Osteocyte (in vitro differentiated cells): Measurements from ENCODE around the gene TTR. TPM values are rescaled to one million over a fixed set of nuclear protein-coding genes. Genes with fewer than 3 reads are reported as not detected.

Experiments
- DNase-seq: peaks from one replicate; pipeline ENCODE4 v3.0.0; 2021; ENCODE audit warnings: mixed read lengths; ENCODE audit not compliant: unreplicated experiment; ENCODE audit errors: extremely low spot score
- H3K27ac Mint-ChIP-seq: one replicate; pipeline ENCODE4 v1.8.0; 2021; ENCODE audit warnings: mild to moderate bottlenecking, mixed read lengths; ENCODE audit not compliant: unreplicated experiment
- H3K27me3 Mint-ChIP-seq: one replicate; pipeline ENCODE4 v1.8.0; 2021; ENCODE audit warnings: mixed read lengths; ENCODE audit not compliant: unreplicated experiment
- H3K36me3 Mint-ChIP-seq: one replicate; pipeline ENCODE4 v1.8.0; 2021; ENCODE audit warnings: mixed read lengths; ENCODE audit not compliant: unreplicated experiment
- H3K4me1 Mint-ChIP-seq: one replicate; pipeline ENCODE4 v1.8.0; 2021; ENCODE audit warnings: mixed read lengths; ENCODE audit not compliant: unreplicated experiment
- H3K4me3 Mint-ChIP-seq: one replicate; pipeline ENCODE4 v1.8.0; 2021; ENCODE audit warnings: mild to moderate bottlenecking, moderate library complexity, mixed read lengths; ENCODE audit not compliant: unreplicated experiment
- H3K9me3 Mint-ChIP-seq: one replicate; pipeline ENCODE4 v1.8.0; 2021; ENCODE audit warnings: mixed read lengths; ENCODE audit not compliant: unreplicated experiment
- total RNA-seq: library from RNA; stranded (reverse); gene quantifications from 2 replicates; pipeline ENCODE4 v1.2.1, GENCODE V29; 2021
- TF ChIP-seq, protein P1 (sequence below): fragments of 200-600 bp; sonication (generic); IDR thresholded peaks from 2 replicates; pipeline ENCODE4 v1.5.0; 2021; ENCODE audit warnings: antibody characterized with exemption, mild to moderate bottlenecking, moderate library complexity

TTR gene
- total RNA-seq, 1 donor from 2014 or later = 14.8 TPM

DNA sequence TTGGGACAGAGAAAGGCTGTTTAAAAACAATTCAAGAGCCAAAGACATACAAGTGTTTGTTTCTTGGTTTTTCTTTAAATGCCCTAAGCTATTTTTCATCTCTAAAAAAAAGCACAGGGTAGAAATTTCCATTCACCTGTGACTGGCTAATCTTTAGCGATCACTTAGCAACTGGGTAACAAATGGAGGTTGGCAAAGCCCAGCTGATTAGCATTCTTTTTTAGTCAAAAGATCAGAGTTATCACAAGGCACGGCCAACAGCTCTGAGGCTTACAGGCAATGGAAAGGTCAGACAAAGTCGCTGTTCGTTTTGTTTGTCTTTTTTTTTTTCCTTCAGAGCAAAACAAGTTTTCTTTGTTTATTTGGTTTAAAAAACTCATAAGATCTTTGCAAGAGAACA, 29.0 kb upstream of the TTR start:
- Mint-ChIP-seq H3K27me3 (peaks cover 2% of the 10 kb centered on the region), H3K27ac (no peak overlapping the region), H3K9me3 (no peaks in the 10 kb centered on the region), H3K36me3 (no peaks in the 10 kb centered on the region), H3K4me3 (no peak overlapping the region), H3K4me1 (peaks cover 21% of the 10 kb centered on the region)
- no peak for DNase-seq
- TF ChIP-seq, protein P1, sequence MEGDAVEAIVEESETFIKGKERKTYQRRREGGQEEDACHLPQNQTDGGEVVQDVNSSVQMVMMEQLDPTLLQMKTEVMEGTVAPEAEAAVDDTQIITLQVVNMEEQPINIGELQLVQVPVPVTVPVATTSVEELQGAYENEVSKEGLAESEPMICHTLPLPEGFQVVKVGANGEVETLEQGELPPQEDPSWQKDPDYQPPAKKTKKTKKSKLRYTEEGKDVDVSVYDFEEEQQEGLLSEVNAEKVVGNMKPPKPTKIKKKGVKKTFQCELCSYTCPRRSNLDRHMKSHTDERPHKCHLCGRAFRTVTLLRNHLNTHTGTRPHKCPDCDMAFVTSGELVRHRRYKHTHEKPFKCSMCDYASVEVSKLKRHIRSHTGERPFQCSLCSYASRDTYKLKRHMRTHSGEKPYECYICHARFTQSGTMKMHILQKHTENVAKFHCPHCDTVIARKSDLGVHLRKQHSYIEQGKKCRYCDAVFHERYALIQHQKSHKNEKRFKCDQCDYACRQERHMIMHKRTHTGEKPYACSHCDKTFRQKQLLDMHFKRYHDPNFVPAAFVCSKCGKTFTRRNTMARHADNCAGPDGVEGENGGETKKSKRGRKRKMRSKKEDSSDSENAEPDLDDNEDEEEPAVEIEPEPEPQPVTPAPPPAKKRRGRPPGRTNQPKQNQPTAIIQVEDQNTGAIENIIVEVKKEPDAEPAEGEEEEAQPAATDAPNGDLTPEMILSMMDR = no peak

DNA sequence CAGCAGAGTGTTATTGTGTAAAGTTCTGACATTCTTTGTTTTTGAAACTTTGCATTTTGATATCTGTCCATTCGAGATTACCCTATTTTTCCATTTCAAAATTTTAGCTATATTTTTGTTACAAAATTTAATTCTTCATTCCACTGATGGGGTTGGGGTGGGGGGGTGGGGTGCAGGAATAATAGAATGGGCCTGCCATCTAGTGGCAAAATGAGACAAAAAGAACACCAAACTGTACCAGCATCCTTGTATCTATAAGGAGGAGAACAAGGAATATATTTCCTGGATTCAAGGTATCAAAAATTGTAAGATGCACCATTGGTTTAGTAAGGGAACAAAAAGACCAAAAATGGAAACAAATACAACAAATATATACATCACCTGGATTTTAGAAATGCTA, 27.9 kb upstream of the TTR start:
- Mint-ChIP-seq H3K36me3 (no peaks in the 10 kb centered on the region), H3K27me3 (peaks cover 2% of the 10 kb centered on the region), H3K27ac (no peak overlapping the region), H3K9me3 (no peaks in the 10 kb centered on the region), H3K4me1 (peaks cover 21% of the 10 kb centered on the region), H3K4me3 (no peak overlapping the region)
- DNase-seq = no peak
- TF ChIP-seq, protein P1 = peak; percentile 52

DNA sequence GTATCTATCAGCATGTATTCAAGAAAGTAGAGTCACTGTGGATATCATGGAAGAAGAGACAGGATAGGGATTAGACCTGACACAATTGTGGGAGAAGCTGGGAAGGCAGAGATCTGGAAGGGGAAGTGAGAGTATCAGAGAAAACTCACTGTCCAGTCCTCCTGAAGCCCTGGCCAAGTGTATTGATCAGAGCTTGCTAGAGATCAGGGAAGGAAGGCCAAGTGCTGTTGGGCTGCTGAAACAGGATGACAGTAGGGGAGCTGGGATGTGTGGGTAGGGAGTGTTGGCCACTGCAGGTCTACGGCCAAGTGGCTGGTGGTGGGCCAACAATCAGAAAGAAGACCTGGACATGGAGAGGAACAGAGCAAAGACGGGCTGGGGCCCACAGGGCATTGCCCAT, 26.3 kb upstream of the TTR start:
- DNase-seq = no peak
- H3K36me3 Mint-ChIP-seq = no peaks in the 10 kb centered on the region
- no peak overlapping the region for H3K4me3 Mint-ChIP-seq
- H3K4me1 Mint-ChIP-seq = peaks cover 10% of the 10 kb centered on the region
- peaks cover 2% of the 10 kb centered on the region for H3K27me3 Mint-ChIP-seq
- H3K9me3 Mint-ChIP-seq = no peaks in the 10 kb centered on the region
- TF ChIP-seq, protein P1 = no peak
- no peak overlapping the region for H3K27ac Mint-ChIP-seq

DNA sequence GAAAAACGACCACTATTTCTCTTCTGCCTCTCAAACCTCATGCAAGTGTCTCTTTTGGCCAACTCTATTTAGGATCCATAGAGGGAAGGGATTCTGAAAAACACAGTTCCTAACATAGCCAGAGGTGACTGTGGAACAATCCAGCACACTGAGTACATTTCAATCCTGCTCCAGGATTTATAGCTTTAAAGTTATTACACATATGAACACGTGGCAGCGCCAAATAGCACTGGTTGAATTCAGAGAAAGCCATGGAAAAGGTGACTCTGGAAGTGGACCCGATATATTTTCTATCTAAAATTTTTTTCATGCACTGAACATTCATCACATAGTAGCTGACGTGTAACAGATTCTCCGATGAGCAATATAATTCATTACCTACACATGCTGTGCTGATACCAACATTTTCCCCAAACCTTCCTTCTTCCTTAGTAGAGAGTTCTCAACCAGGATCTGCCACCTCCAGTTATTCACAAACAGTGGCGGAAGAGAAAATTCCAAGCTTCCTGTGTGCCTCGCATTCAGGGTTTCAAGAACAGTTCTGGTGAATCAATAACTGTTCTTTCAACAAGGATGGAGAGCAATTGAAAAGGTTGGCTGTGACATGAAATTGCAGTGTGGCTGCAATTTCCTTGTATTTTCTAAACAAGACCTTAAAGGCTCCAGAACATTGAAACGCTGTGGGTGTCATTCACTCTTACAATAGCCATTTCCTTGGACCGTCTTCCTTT, 25.7 kb upstream of the TTR start:
- DNase-seq = no peak
- no peaks in the 10 kb centered on the region for H3K36me3 Mint-ChIP-seq
- no peak overlapping the region for H3K27ac Mint-ChIP-seq
- H3K4me3 Mint-ChIP-seq = no peak overlapping the region
- H3K4me1 Mint-ChIP-seq = peaks cover 5% of the 10 kb centered on the region
- TF ChIP-seq, protein P1 = no peak
- H3K9me3 Mint-ChIP-seq = no peaks in the 10 kb centered on the region
- peaks cover 2% of the 10 kb centered on the region for H3K27me3 Mint-ChIP-seq

DNA sequence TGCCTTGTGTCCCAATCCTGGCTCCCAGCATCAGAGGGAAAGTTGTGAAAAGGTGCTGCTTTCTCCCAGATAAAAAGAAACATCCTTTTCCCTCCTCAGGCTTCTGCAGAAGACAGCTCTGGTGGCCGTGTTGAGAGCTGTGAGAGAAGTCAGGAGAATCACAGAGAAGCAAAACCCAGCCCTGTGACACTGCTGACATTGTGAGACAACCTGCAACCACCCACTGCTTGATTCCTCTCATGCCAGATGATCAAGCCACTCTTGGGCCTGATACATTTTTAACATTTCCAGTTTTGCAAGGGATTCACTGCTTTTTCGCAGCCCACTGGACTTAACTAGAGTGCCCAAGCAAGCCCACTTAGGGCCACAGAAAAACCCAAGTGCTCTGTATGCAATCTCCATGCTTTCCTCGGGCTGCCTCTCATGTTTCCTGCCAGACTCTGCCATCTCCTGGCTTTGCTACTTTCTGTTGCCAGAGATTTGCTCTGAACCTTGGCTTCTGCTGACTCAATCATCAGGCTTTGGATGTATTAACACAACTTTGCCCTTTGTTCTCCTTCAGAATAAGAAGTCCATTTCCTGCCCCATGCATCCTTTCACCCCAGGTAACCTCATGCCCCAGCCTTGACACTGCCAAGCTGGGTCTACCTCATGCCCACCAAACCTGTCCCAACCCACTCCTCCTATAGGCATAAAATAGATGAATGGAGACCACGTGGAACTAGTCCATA, 24.9 kb upstream of the TTR start:
- H3K27me3 Mint-ChIP-seq = peaks cover 4% of the 10 kb centered on the region
- H3K9me3 Mint-ChIP-seq = no peaks in the 10 kb centered on the region
- DNase-seq = no peak
- TF ChIP-seq, protein P1 = no peak
- peaks cover under 1% of the 10 kb centered on the region for H3K4me1 Mint-ChIP-seq
- no peaks in the 10 kb centered on the region for H3K36me3 Mint-ChIP-seq
- no peak overlapping the region for H3K27ac Mint-ChIP-seq
- H3K4me3 Mint-ChIP-seq = no peak overlapping the region
